Measurements from ENCODE around the gene BCL11A.

GRCh38 chr2:60438131-60438530 lies 115.3 kb downstream of the BCL11A start:
- TF ChIP-seq, protein P1, sequence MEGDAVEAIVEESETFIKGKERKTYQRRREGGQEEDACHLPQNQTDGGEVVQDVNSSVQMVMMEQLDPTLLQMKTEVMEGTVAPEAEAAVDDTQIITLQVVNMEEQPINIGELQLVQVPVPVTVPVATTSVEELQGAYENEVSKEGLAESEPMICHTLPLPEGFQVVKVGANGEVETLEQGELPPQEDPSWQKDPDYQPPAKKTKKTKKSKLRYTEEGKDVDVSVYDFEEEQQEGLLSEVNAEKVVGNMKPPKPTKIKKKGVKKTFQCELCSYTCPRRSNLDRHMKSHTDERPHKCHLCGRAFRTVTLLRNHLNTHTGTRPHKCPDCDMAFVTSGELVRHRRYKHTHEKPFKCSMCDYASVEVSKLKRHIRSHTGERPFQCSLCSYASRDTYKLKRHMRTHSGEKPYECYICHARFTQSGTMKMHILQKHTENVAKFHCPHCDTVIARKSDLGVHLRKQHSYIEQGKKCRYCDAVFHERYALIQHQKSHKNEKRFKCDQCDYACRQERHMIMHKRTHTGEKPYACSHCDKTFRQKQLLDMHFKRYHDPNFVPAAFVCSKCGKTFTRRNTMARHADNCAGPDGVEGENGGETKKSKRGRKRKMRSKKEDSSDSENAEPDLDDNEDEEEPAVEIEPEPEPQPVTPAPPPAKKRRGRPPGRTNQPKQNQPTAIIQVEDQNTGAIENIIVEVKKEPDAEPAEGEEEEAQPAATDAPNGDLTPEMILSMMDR (IDR thresholded peaks at IDR 0.05) = no peak
- TF ChIP-seq POLR2A (IDR thresholded peaks at IDR 0.05) = no peak
